AG08396 (cell line): Measurements from ENCODE around the gene CAMTA1.
A peak's percentile ranks its signal among the peaks of the same experiment; 100 is the strongest.

Experiments used
- DNase-seq: peaks from one replicate; pipeline ENCODE4 v3.0.0; 2012; ENCODE audit warnings: low spot score, mixed read lengths

Gene CAMTA1

DNA sequence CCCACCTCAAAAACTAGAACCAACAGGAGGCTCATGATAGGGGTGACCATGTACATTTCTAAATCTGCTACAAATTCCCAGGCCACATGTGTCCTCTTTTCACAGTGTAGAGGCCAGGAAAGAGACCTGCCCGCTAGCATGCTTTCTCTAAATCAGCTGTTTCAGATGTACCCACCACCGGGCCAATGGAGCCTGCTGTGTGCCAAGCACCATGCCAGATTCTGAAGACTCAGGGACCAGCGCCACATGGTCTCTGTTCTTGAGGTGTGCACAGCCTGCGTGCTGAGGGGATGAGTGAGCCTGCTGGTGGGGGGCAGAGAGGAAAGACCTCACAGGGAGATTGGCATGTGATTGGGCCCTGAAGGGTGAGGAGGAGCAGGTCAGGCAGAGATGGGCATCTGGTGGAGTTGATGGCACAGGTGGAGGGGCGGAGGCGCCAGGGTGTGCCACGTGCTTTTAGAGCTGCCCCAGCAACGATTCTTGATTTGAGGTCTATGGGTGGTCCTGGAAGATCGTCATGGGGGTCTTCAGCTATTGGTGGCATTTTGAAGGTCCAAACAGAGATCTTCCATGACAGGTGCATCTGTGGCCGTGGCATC lies 500.7 kb downstream of the CAMTA1 start:
- no peak for DNase-seq

DNA sequence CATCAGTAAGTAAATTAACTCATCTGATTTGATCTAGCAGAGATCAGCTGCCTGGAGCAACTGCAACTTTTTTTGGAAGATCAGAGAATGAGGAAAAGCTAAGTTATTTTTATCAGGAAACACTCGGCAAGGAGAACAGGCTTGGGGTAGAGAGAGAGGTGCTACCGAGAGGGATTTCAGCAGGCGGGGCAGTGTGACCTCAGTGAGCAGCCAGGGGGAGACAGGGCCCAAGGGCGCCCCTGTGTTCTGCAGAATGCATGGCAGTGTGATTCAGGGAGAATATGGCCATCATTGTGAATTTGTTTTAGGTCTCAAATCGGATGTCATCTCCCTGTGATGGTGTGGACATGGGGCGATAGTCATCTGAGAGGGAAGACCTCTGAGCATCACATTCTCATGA lies 501.8 kb downstream of the CAMTA1 start:
- no peak for DNase-seq

- DNase-seq = no peak
Measured at GRCh38 chr1:7288992-7289391, 503.7 kb downstream of the CAMTA1 start.

- DNase-seq = no peak
Measured at GRCh38 chr1:7289694-7290093, 504.4 kb downstream of the CAMTA1 start.

GRCh38 chr1:7290971-7291970 lies 506.0 kb downstream of the CAMTA1 start:
- DNase-seq = peak; percentile 47

GRCh38 chr1:7292036-7292681 lies 506.9 kb downstream of the CAMTA1 start:
- no peak for DNase-seq

DNA sequence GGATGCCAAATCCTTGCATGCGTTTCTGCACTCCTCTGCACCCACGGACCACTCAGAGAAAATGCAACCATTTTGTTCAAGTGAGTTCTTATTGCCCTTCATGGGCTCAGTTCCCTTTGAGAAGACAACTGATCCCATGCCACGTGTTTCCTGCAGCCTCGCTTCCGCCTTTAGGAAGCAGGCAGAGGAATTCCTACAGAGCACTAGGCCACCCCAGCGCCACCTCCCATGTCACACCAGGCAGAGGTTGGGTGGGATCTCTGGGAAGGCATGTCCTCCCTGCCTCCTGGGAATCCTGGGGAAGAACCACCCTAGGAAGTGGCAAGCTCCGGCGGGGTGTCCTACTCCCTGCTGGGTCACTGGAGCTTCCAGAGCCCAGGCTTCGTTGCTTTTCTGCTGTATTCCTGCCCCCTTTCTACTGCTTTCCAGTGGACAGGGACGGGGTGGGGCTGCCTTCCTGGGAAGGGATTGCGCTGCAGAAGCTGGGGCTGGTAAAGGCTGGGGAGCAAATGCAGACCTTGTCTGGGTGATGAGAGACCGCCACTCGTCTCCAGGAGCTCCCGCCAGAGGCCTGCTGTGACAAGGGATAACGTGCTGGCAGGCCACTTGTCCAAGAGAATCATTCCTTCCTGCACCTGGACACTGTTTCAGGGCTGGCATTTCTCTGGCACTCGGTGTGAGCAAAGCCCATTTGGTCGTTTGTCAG lies 507.6 kb downstream of the CAMTA1 start:
- no peak for DNase-seq

- no peak for DNase-seq
Measured at GRCh38 chr1:7293702-7294629, 508.7 kb downstream of the CAMTA1 start.

- DNase-seq = no peak
Measured at GRCh38 chr1:7294636-7295035, 509.4 kb downstream of the CAMTA1 start.

GRCh38 chr1:7295946-7296345 lies 510.7 kb downstream of the CAMTA1 start:
- DNase-seq = no peak

DNA sequence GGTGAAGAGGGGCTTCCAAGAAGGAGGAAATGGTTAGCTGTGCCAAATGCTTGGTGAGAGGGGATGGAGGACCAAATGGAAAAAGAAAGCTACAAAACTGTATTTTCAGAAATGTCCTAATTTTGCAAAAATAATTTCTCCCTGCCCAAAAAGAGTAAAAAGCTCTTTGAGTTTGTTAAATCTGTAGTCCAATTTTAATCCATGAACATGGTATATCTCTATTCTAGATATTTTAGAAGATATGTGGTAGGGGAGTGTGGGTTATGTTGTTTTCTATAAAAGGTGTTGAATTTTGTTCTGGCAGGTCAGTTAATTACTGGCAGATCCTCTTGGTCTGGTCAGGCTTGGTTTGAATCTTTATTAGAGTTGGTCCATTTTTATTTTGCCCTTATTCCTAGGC lies 511.7 kb downstream of the CAMTA1 start:
- DNase-seq = no peak

DNA sequence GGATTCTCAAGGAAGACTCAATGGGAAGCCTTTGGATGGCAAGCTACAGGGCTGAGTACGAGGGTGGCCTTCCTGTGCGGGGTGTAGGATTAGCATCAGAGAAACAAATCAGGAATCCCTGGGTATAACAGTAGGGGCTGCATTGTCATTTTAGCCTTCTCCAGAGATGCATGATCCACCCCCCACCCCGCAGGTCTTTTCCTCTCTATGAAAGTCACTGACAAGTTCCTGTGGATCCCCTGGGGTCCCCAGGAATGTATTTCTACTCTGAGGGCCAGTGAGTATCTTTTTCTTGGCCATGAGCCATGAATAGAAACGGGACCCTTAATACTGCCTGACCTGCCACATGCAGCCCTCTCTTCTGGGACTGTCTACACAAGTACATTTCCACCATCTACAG lies 512.9 kb downstream of the CAMTA1 start:
- DNase-seq = no peak

GRCh38 chr1:7298749-7299151 lies 513.5 kb downstream of the CAMTA1 start:
- DNase-seq = no peak

GRCh38 chr1:7299329-7299799 lies 514.1 kb downstream of the CAMTA1 start:
- peak; percentile 83 for DNase-seq

DNA sequence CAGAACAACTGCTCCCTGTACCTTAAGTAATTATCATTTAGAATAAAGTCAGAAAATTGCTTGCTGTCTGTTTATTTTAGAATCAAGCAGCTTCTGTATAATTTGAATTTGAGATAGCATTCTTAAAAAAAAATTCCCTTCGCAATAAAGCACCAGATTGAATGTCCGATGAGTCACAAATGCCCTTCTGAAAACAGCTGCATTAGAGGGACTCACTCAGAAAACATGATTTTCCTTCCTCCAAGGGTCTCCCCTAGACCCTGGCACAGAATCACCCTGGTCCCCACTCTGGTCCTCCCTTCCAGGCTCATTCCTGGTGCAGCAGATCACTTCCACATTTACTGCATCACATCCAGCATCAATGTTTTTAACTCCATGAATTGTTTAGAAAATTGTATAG lies 514.7 kb downstream of the CAMTA1 start:
- peak; percentile 56 for DNase-seq

- DNase-seq = peak; percentile 77
Measured at GRCh38 chr1:7300893-7301663, 515.8 kb downstream of the CAMTA1 start.

DNA sequence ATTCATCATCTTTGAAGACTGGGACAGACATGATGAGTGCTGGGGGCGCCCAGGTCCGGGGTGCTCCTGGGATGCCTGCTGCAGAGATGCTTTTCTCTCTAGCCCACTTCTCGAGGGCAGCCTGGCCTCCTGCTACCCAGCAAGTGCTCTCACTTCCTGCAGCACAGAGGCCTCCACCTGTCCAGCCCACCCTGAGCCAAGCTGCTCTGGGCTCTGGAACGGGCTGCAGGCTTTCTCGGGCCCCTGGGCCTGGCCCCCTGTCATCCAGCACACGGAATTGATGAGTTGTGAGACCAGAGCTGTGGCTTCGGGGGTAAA lies 516.4 kb downstream of the CAMTA1 start:
- DNase-seq = no peak

DNA sequence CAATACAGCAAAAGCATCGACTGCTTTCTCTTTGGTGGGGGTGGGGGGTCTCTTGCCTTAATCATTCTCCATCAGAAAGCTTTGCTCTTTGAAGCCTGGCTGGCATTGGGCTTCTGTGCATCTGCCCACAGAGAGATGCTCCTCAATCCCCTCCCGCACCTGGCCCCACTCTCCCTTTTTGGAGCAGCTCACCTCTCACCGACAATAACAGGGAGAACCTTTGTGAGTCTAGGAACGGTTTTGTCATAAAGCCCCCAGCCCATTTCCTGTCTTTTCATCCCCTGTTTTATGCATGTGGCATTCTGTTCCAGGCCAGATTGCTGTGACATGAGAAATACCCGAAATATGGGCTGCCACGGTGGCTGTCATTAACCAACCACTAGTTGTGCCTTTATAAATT lies 516.9 kb downstream of the CAMTA1 start:
- no peak for DNase-seq

GRCh38 chr1:7302873-7303272 lies 517.6 kb downstream of the CAMTA1 start:
- no peak for DNase-seq

- DNase-seq = no peak
Measured at GRCh38 chr1:7303554-7304317, 518.5 kb downstream of the CAMTA1 start.
